ENCODE results near the gene EXOC4. TPM values are rescaled to one million over a fixed set of nuclear protein-coding genes. Genes with fewer than 3 reads are reported as not detected.

EXOC4 gene
- polyA plus RNA-seq, 3 donors from 2014 or later = 24.2 to 50.1 (median 30.1) TPM

DNA sequence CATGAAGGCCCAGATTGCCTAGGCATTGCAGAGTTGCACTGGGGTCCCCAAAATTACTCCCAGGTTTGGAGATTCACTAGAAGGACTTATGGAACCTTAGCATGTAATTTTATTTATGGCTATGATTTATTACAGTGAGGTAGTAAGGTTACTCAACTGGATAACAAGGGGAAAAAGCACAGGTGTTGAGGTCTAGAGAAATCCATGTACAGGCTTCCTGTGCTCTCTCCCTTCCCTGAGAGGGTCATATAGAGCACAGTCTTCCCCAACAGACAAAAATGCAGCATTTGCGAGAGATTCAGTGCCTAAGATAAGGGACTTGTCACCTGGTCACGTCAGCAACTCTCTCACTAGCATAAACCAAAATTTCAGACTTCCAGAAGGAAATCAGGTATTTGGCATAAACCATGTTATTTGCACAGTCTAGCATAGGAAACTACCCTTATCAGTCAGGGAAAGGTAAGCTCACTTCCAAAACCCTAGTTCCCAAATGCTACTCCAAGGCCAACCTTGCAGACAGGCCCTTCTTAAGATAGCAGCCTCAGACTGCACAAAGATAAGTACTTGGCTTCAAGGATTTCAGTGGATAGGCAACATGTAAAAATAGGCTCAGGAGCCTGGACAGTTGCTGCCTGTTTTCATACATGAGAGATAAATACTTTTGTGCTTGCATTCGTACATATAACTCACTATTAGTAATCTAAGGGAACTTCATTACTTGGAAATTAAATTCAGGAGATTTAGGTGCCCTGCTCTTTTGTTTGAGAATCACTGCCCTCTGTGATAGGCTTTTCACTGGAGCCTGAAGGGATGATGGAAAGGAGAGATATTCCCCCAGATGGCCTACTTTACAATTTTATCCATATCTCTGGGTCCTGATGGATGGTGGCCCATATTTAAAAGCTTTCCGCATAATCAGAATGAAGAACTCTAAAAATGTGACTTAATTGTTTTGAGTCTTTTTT lies 495.8 kb downstream of the EXOC4 start:
- peaks cover 0 to 4% (median 0%) of the 10 kb centered on the region in 3 donors for H3K36me3 Mint-ChIP-seq
- no peaks in the 10 kb centered on the region for H3K9me3 Mint-ChIP-seq
- H3K27ac Mint-ChIP-seq = no peak overlapping the region
- peaks cover 6 to 8% of the 10 kb centered on the region in 2 donors for H3K4me1 Mint-ChIP-seq
- no peak for DNase-seq
- H3K27me3 Mint-ChIP-seq (ENCODE audit: low read depth in 3 of 3) = no peaks in the 10 kb centered on the region
- H3K4me3 Mint-ChIP-seq = no peak overlapping the region

DNA sequence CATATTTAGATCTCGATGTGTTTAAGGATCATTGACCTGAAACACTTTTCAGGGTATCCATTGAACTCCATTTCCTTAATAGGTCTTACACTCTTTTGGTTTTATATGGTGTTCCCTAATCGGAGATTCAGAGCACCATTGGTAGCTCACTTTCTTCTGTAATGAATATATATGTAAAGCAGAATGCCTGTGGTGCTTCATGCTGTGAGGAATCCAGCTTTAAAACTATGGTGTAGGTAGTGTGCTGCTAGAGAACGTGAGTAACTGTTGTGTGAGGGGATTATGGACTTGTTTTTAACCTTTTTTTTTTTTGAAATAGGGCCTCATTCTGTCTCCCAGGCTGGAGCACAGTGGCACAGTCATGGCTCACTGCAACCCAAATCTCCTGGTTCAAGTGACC lies 497.4 kb downstream of the EXOC4 start:
- H3K9me3 Mint-ChIP-seq = no peaks in the 10 kb centered on the region
- H3K27me3 Mint-ChIP-seq (ENCODE audit: low read depth in 3 of 3) = no peaks in the 10 kb centered on the region
- DNase-seq = no peak
- H3K4me3 Mint-ChIP-seq = no peak overlapping the region
- H3K4me1 Mint-ChIP-seq = peaks cover 6 to 8% of the 10 kb centered on the region in 2 donors
- peaks cover 0 to 4% (median 0%) of the 10 kb centered on the region in 3 donors for H3K36me3 Mint-ChIP-seq
- no peak overlapping the region for H3K27ac Mint-ChIP-seq

DNA sequence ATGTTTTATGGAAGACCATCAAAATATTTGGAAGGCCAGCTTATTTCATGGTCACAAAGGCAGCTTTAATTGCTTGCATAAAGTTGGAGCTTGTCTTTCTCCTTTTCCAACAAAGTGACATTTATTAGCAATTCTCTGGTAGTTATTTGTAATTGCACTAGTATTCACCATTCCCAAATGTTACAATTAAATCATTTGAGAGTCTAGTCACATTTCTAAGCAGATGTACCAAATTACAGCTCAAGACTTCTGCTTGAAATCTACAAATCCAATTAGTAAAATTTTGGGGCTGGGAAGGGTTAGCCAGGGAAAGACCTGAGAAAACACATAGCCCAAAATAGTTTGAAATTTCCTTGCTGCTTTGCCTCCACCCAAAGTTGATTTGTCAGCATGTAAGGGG lies 498.2 kb downstream of the EXOC4 start:
- Mint-ChIP-seq H3K9me3 (no peaks in the 10 kb centered on the region), H3K4me3 (no peak overlapping the region), H3K36me3 (peaks cover 0 to 4% (median 0%) of the 10 kb centered on the region in 3 donors), H3K4me1 (peaks cover 6 to 8% of the 10 kb centered on the region in 2 donors), H3K27ac (no peak overlapping the region), H3K27me3 (ENCODE audit: low read depth in 3 of 3) (no peaks in the 10 kb centered on the region)
- DNase-seq = no peak

DNA sequence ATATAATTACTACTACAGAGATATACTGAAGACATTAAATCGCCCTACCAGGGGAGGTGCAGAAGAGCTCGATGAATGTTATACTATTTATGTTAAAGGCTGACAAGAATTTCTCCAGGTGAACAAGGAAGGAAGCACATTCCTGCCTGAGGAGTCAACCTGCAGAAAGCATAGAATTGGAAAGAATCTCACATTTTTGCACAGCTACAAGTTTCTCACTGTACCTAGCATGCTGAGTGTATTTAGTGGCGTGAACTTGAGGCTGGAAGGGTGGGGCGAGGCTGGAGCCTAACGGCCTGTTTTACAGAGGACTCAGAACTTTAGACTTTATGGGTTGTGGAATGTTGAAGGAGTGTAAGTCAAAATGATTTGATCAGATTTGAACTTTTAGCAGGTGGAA lies 500.6 kb downstream of the EXOC4 start:
- peaks cover 0 to 8% (median 0%) of the 10 kb centered on the region in 3 donors for H3K36me3 Mint-ChIP-seq
- no peaks in the 10 kb centered on the region for H3K9me3 Mint-ChIP-seq
- H3K27ac Mint-ChIP-seq = peak overlapping the region in 1 of 6 donors; percentile 36
- H3K4me1 Mint-ChIP-seq = peaks cover 6 to 8% of the 10 kb centered on the region in 2 donors
- H3K4me3 Mint-ChIP-seq = no peak overlapping the region
- H3K27me3 Mint-ChIP-seq (ENCODE audit: low read depth in 3 of 3) = no peaks in the 10 kb centered on the region
- no peak for DNase-seq

DNA sequence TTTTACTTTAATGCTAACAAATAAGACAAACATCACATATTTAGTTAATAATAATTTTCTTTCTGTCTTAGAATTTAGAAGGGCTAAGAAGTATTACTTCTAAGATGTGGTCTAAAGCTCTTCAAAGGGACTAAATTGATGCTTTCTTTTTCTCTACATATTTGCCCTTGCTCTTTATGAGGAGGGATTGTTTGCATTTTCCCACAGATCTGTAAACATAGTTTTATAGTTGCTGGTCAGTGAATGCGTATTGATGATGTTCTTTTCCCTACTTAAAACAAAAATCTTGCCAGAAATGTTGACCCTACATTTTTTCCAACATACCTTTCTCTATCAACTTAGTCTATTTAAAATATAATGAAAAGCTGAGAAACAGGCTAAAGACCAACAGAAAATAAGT lies 501.8 kb downstream of the EXOC4 start:
- Mint-ChIP-seq H3K27me3 (ENCODE audit: low read depth in 3 of 3) (peaks cover 0 to 3% (median 0%) of the 10 kb centered on the region in 3 donors), H3K4me3 (no peak overlapping the region), H3K4me1 (peaks cover 6 to 8% of the 10 kb centered on the region in 2 donors)

DNA sequence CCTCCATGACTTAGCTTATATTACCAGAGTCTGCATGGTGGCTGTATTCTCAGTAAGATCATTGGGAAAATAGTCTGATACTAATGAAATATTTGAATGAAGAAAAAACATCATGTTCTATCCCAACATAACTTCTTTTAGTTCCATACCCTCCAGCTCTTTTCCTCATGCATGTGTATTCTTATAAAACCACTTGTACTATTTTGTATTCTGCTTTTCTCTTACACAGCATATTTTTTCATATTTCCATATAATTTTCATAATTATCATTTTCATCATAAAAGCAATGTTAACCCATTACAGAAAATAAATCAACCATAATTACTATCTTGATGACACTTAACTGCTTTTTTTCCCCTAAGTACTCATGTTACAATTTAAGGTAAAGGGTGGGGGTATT lies 503.0 kb downstream of the EXOC4 start:
- no peak overlapping the region for H3K27ac Mint-ChIP-seq
- no peak overlapping the region for H3K4me3 Mint-ChIP-seq
- peaks cover 6 to 8% of the 10 kb centered on the region in 2 donors for H3K4me1 Mint-ChIP-seq
- DNase-seq = no peak
- H3K36me3 Mint-ChIP-seq = peaks cover 0 to 13% (median 0%) of the 10 kb centered on the region in 3 donors
- H3K9me3 Mint-ChIP-seq = no peaks in the 10 kb centered on the region
- peaks cover 0 to 3% (median 0%) of the 10 kb centered on the region in 3 donors for H3K27me3 Mint-ChIP-seq (ENCODE audit: low read depth in 3 of 3)

More for the DNA sequence above, 501.8 kb downstream of the EXOC4 start:
- no peaks in the 10 kb centered on the region for H3K9me3 Mint-ChIP-seq
- no peak overlapping the region for H3K27ac Mint-ChIP-seq
- DNase-seq = no peak
- H3K36me3 Mint-ChIP-seq = peaks cover 0 to 8% (median 0%) of the 10 kb centered on the region in 3 donors

DNA sequence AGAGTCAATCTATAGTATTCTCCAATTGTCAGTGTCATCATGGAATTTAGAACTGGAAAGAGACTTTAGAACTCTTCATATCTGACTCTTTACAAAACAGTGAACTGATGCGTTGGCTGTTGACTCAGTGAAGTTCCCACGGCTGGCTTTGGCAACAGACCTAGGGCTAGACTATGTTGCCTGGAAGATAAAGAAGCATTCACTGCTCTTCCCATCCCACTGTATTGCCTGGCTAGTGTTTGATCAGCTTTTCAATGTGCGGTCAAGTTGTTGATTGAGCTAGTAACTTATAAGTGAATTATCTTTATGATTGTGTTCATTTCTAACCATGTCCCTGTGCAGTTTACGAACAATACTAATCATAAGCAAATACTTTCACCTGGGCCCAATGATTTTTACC lies 508.6 kb downstream of the EXOC4 start:
- Mint-ChIP-seq H3K4me1 (no peaks in the 10 kb centered on the region), H3K27ac (peak overlapping the region in 1 of 6 donors; percentile 5), H3K4me3 (no peak overlapping the region), H3K9me3 (no peaks in the 10 kb centered on the region), H3K36me3 (peaks cover 0 to 7% (median 0%) of the 10 kb centered on the region in 3 donors), H3K27me3 (ENCODE audit: low read depth in 3 of 3) (peaks cover 0 to 3% (median 2%) of the 10 kb centered on the region in 3 donors)
- DNase-seq = no peak

DNA sequence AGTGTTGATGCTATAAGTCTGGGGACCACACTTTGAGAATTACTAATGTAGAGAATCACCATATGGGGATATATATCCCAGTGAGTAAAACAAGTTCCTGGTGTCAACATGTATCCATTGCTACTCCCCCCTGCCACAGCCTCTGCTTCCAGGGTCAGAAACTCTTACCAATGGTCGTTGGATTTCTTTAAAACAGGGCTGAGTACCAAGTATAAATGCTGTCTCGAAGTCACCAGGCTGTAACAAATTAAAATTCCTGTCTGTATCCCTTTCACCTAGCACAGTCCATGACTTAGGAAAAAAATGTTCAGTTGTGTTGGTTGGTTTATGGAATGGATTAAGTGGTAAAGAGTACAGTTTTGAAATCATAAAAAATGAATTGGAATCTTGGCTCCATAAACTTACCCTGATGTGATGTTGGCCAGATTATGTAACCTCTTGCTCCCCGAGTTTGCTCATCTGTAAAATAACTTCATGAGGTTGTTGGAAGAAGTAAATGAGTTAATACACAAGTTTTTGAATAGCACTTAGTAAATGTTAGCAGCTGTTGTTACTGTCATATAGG lies 510.3 kb downstream of the EXOC4 start:
- Mint-ChIP-seq H3K27ac (peak overlapping the region in 1 of 6 donors; percentile 9), H3K9me3 (no peaks in the 10 kb centered on the region), H3K27me3 (ENCODE audit: low read depth in 3 of 3) (peaks cover 0 to 3% (median 3%) of the 10 kb centered on the region in 3 donors), H3K36me3 (peaks cover 0 to 5% (median 5%) of the 10 kb centered on the region in 3 donors), H3K4me1 (no peaks in the 10 kb centered on the region), H3K4me3 (no peak overlapping the region)
- no peak for DNase-seq

DNA sequence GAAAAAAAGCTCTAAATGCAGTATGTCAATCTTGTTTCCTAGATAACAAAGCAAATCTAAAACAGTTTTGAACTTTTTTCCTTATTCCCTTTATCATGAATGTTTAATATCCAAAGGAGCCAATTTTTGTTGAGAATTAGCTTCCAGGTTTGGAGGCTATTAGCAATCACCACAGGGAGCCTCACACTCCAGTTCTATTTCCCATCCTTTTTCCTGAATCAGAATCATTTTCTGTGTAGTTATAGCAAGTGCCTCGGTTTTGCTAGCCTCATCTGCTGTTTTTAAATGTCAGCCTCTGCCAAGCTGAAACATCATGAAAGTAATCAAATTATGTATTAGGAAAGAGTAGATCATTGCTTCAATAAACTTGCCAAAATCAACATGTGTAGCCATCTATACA lies 516.8 kb downstream of the EXOC4 start:
- no peak overlapping the region for H3K27ac Mint-ChIP-seq

DNA sequence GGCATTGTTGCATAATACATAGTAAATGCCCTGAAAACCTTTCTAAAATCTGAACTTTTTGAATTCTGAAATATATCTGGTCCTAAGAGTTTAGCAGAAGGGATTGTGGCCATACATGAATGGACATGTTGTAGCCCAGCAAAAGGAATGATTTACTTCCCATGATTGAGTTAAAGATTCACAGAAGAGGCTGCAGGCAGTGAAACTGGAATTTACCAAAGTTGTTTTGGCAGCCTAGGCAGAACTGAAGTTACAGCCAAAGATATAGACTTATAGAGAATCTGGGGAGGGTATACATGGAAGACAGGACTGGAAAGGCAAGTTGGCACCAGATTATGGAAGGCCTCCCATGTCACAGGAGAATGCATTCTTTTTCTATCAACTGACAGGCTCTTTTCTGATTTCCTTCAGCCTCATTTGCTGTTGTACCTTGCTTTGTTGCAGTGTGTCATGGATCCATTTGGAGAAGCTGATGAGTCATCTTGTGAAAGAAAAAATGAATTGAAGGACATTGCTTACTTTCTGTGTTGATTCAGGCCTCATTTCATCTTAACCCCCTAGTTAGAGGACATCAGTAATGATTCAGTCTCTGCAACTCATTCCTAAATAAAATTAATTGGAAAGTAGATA lies 518.1 kb downstream of the EXOC4 start:
- no peaks in the 10 kb centered on the region for H3K9me3 Mint-ChIP-seq
- DNase-seq = no peak
- H3K36me3 Mint-ChIP-seq = peaks cover 0 to 8% (median 0%) of the 10 kb centered on the region in 3 donors
- no peak overlapping the region for H3K4me3 Mint-ChIP-seq
- H3K27me3 Mint-ChIP-seq (ENCODE audit: low read depth in 3 of 3) = peaks cover 0 to 1% (median 0%) of the 10 kb centered on the region in 3 donors
- no peaks in the 10 kb centered on the region for H3K4me1 Mint-ChIP-seq
- no peak overlapping the region for H3K27ac Mint-ChIP-seq

More for the DNA sequence above, 516.8 kb downstream of the EXOC4 start:
- H3K4me1 Mint-ChIP-seq = no peaks in the 10 kb centered on the region
- peaks cover 0 to 8% (median 0%) of the 10 kb centered on the region in 3 donors for H3K36me3 Mint-ChIP-seq
- H3K4me3 Mint-ChIP-seq = no peak overlapping the region
- DNase-seq = no peak
- peaks cover 0 to 3% (median 0%) of the 10 kb centered on the region in 3 donors for H3K27me3 Mint-ChIP-seq (ENCODE audit: low read depth in 3 of 3)
- no peaks in the 10 kb centered on the region for H3K9me3 Mint-ChIP-seq

DNA sequence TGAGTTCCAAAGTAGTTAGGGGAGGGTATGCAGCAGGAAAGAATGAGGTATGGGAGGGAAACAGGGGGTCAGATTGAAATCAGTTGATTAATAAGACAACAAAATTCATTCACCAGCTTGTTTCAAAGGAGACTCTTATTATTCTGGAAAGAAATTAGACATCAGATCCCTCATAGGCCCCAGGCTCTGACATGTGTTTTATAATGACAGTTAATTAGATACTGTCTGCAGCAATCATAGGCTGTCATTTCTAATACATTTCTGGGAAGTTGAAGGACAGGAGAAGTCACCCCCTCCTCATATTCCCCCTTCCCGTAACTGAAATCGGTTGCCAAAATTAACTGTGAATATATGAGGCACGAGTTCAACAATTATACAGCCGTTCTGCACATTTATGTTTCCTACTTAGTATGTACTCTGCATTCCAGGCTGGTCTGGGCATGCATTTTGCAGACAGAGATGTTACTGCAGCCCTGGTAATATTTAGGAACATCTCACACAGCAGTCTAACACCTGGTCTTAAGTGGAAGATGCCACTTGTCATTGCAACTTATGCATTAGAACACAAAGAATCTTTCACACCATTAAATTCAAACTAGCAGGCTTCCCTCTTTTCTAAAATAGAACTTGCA lies 519.0 kb downstream of the EXOC4 start:
- H3K4me1 Mint-ChIP-seq = no peaks in the 10 kb centered on the region
- H3K27me3 Mint-ChIP-seq (ENCODE audit: low read depth in 3 of 3) = peaks cover 0 to 1% (median 0%) of the 10 kb centered on the region in 3 donors
- peaks cover 0 to 8% (median 0%) of the 10 kb centered on the region in 3 donors for H3K36me3 Mint-ChIP-seq
- no peak overlapping the region for H3K4me3 Mint-ChIP-seq
- H3K9me3 Mint-ChIP-seq = no peaks in the 10 kb centered on the region
- no peak for DNase-seq
- no peak overlapping the region for H3K27ac Mint-ChIP-seq

DNA sequence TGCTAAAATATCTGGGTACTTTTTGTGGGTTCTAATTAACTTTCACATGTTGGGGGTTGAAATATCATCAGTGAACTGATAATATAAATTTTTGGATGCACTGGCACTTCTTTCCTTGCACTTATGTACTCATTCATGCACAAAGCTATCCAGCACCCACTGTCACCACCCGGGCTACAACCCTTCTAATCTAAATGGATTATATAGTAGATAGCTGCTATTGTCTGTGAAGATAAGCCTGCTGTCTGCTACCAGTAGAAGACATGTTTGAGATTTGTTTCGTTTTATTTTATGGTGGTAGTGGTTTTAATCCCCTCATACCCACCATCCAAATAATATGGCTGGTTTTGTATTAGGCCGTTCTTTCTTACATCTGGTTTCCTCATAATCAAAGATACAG lies 520.7 kb downstream of the EXOC4 start:
- no peaks in the 10 kb centered on the region for H3K9me3 Mint-ChIP-seq
- no peaks in the 10 kb centered on the region for H3K27me3 Mint-ChIP-seq (ENCODE audit: low read depth in 3 of 3)
- H3K4me3 Mint-ChIP-seq = no peak overlapping the region
- H3K36me3 Mint-ChIP-seq = peaks cover 6 to 9% (median 9%) of the 10 kb centered on the region in 3 donors
- DNase-seq = no peak
- H3K27ac Mint-ChIP-seq = no peak overlapping the region
- H3K4me1 Mint-ChIP-seq = no peaks in the 10 kb centered on the region

DNA sequence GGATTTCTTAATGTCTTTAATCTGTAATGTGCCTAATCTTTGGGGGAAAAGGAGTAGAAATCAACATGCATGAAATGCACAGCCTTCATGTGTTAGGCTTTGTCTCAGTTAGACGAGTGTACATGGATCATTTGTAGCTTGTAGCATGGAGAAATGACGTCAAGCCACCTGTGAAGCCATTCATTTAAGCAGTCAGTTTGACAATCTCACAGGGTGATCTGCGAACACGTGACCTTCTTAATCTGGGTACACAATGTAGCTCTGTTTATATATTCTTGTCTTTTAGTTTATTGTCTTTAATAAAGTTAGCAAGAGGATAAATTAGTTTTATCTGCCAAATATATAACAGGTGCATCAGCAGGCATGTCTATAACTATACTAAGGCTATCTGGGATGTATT lies 522.3 kb downstream of the EXOC4 start:
- Mint-ChIP-seq H3K27ac (no peak overlapping the region), H3K4me3 (no peak overlapping the region), H3K36me3 (peaks cover 15 to 21% (median 19%) of the 10 kb centered on the region in 3 donors), H3K4me1 (no peaks in the 10 kb centered on the region), H3K27me3 (ENCODE audit: low read depth in 3 of 3) (no peaks in the 10 kb centered on the region), H3K9me3 (no peaks in the 10 kb centered on the region)
- no peak for DNase-seq

Data from immature natural killer cell (primary cell).